Fibroblast of skin of back (primary cell): ENCODE data around the gene FBXL19.
A peak's percentile ranks its signal among the peaks of the same experiment; 100 is the strongest.

Experiments used
- DNase-seq: peaks from one replicate; pipeline ENCODE4 v3.0.0-alpha.2; 2013

The FBXL19 gene

DNA sequence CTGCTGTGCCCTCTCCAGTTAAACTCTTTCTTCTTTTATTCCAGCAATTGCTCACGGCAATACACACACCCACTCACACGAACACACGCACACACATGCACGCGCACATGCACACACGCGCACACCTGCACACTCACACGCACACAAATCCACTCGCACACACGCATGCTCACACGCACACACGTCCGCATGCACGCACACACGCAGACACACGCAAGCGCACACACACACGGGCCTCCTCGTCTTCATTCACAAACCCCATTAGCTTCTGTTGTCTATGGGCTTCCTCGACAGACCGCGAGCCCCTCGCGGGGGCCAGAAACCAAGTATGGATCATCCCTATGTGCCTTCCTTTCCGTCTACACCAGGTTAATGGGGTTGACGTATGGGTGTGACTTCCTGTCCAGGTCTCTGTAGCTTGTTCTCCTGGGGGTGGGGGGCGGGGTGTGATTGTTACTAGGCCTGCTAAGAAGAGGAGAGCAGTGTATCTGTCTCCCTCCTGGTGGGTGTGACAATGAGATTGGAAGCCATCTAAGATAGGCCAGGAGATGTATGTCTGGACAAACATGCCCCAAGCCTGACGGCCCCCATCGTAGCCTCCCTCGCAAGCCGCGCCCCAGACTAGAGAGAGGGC is 27.6 kb upstream of the FBXL19 start:
- no peak for DNase-seq

DNA sequence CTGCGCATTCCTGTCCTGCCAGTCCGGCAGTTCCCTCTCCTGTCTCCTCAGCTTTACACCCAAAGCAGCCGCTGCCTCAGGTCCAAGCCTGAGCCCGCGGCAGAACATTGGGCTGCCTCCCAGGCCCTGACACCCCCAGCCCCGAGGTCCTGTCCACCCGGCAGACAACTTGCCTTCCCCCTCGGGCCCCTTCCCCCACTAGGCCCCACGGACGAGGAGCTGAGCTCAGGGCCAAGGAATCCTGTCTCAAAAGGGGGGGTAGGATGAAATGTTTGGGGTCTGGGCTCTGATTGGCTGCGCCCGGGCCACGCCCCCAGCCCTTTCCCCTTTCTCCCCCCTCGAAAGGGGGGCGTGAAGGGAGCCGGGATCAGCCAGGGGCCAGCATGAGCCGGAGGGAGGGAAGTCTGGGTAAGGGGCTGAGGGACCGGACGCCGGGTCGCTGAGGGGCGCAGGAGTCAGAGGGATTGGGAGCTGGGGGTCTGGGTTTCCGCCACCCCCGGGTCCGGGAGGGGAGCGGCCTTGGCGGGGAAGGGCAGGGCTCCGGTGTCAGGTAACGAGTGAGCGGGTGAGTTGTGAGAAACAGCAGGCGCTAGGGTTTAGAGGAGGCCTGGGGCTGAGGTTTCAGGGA is 27.0 kb upstream of the FBXL19 start, which contains the start of gene CTF1:
CTF1 (plus strand) TSS at position 354 of the 628 bp plus-strand sequence; CDS start at position 384, 30 bp downstream.
- DNase-seq = peak; percentile 95

DNA sequence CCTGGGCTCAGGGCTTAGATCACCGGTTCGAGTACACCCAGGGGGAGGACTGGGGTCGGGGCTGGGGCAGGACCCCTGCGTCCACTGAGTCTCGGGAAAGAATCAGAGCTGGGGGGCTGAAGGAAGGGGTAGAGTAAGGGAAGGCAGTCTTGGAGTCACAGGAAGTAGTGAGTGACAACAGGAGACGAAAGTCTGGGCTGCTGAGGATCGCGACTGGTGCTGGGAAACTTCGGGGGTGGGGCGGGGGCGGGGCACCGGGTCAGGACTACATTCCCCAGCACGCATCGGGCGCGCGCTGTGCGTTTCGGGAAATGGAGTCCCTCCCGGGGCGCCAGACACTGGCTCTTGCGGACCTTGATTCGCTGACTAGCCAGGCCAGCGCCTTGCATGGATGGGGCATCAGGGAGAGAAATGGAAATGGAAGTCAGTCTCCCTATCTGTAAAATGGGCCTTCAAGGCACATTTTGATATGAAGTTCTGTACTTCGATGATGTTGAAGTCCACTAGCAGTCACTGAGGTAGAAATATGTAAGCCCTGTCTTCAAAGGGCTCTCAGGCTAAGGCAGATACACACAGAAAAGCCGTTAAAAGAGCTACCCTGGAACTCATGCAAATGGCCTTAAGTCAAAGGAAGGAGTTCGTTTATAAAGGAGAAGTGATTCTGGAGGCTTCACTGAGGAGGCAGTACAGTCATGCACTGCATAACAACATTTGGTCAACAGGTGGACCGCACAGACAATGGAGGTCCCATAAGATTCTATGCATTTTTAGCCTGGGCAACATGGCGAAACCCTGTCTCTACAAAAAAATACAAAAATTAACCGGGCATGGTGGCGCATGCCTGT is 26.3 kb upstream of the FBXL19 start:
- DNase-seq = peak; percentile 95

- DNase-seq = no peak
These were observed 23.6 kb upstream of the FBXL19 start for GRCh38 chr16:30899794-30900193.

DNA sequence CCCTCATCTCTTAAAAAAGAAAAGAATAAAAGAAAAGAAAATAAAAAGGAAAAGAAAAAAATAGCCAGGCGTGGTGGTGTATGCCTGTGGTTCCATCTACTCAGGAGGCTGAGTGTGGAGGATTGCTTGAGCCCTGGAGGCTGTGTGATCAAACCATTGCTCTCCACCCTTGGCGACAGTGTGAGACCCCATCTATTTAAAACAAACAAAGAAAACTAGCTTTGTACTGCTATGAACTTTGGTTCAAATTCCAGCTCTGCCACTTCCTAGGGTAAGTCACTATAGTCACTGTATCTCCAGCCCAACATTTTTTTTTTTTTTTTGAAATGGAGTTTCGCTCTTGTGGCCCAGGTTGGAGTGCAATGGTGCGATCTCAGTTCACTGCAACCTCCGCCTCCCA is 22.8 kb upstream of the FBXL19 start:
- DNase-seq = no peak

DNA sequence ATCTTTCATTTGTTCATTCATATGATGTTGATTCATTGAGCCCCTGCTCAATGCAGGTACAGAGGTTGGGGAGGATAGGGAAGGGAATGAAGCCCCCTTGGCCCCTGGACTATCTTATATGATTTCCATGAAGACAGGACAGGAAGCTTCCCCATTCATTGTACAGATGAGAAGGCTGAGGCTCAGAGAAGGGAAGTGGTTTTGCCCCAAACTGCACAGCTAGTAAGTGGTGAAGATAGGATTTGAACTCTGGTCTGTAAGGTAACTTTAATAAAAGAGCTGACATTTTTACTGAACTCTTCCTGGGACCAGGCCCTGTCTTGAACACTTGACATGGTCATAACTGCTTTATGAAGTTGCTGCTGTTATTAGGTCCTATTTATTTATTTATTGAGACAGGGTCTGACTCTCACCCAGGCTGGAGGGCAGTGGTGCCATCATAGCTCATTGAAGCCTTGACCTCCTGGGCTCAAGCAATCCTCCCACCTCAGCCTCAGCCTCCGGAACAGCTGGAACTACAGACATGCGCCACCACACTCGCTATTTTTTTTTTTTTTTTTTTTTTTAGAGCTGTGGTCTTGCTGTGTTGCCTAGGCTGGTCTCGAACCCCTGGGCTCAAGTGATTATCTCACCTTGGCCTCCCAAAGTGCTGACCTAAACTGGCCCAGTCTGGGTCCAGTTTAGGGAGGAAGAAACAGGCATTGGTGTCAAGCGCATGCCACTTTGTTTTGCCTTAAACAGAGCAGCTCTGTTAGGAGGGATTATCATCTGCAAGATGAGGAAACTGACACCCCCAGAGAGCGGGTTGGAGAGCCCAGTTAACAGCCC is 22.0 kb upstream of the FBXL19 start:
- DNase-seq = no peak

GRCh38 chr16:30902029-30902972 is 21.1 kb upstream of the FBXL19 start:
- DNase-seq = peak; percentile 75

DNA sequence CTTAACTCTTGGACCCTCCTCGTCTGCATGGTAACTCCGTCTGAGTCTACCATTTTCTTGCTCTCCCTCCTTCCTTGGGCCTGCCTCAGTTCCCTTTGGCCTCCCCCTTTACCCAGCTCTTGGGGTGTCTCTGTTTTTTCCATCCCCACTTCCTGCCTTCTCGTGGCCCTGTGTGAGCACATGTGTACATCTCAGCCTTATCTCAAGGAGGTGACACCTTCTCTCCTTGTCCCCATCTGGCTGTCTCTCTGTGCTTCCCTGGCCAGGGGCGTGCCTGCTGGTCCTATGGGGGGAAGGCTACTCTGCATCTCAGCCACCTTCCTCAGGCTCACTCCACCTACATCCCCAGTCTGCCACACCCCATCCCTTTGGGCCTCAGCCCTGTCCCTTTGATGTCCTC is 20.4 kb upstream of the FBXL19 start:
- DNase-seq = no peak

GRCh38 chr16:30903596-30903995 is 19.8 kb upstream of the FBXL19 start:
- peak; percentile 40 for DNase-seq

GRCh38 chr16:30904114-30904780 is 19.1 kb upstream of the FBXL19 start:
- DNase-seq = no peak

GRCh38 chr16:30907064-30907463 is 16.3 kb upstream of the FBXL19 start:
- no peak for DNase-seq

GRCh38 chr16:30910427-30911029 is 12.8 kb upstream of the FBXL19 start:
- DNase-seq = no peak

GRCh38 chr16:30912794-30913412 is 10.5 kb upstream of the FBXL19 start:
- DNase-seq = no peak

DNA sequence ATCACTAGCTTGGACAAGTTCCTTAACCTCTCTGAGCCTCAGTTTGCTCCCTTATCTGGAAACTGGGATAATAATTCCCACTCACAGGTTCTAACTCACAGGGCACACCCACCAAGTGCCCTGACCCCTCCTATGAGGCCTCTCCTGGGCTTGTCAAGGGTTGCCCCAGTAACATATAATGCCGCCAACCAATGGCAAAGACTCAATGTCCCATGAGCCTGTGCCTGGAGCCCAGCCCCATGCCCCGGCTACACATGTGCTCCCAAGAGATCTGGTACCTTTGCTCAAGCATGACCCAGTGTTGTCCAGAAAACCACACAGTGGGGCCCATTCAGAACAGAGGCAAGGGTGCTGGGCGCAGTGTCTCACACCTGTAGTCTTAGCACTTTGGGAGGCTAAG is 8.5 kb upstream of the FBXL19 start:
- DNase-seq = no peak

- no peak for DNase-seq
These were observed 4.8 kb upstream of the FBXL19 start for GRCh38 chr16:30918614-30919013.

DNA sequence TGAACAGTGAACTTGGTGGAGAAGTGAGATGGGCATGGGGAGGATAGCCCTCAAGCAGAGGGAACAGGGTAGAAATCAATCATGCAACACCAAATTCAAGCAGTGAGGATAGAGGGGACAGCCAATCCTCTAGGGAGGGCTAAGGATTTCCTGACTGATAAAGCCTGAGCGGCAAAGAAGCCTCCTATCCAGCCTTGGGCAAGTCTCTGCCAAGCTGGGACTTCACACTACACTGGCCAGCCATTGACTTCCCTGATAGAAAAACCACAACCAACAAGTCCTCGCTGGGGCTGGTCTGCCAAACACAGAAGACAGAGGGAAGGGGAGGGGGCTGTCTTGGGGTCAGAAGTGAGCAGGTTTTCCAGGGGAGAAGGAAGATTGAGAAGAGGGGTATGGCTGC is 2.5 kb upstream of the FBXL19 start:
- no peak for DNase-seq

GRCh38 chr16:30921459-30921747 is 2.0 kb upstream of the FBXL19 start:
- DNase-seq = no peak

- peak; percentile 89 for DNase-seq
These were observed 1.5 kb upstream of the FBXL19 start for GRCh38 chr16:30921748-30922419.

- DNase-seq = peak; percentile 100
These were observed 882 bp upstream of the FBXL19 start for GRCh38 chr16:30922420-30922959.
